K562 (cell line): Measurements from ENCODE around the gene TMEM205. TPM values are rescaled to one million over a fixed set of nuclear protein-coding genes. Genes with fewer than 3 reads are reported as not detected.

ENCODE experiments used
- CBX8 ChIP-seq: fragments of 200-600 bp; sonication (generic); IDR thresholded peaks from 2 replicates; pipeline ENCODE4 v1.6.1; 2012; ENCODE audit warnings: borderline replicate concordance, mixed run types, low read depth, mild to moderate bottlenecking, moderate library complexity, mixed read lengths, low read length, control low read depth, inconsistent platforms; ENCODE audit not compliant: poor library complexity, severe bottlenecking; ENCODE audit errors: extremely low read depth
- DDX20 ChIP-seq: fragments of 450-650 bp; IDR thresholded peaks from 2 replicates; pipeline ENCODE4 v1.6.1; 2016; ENCODE audit warnings: missing genetic modification characterization, low read depth, mild to moderate bottlenecking, missing compliant biosample characterization, moderate library complexity
- EHMT2 ChIP-seq: fragments of 450-650 bp; IDR thresholded peaks from 2 replicates; pipeline ENCODE4 v1.6.1; 2018; ENCODE audit warnings: antibody characterized with exemption
- ESRRA ChIP-seq: fragments of 450-650 bp; IDR thresholded peaks from 2 replicates; pipeline ENCODE4 v1.6.1; 2014; ENCODE audit warnings: low read depth, mild to moderate bottlenecking, moderate library complexity, borderline replicate concordance
- MEF2A ChIP-seq: IDR thresholded peaks from 2 replicates; pipeline ENCODE4 v1.6.1; 2011; ENCODE audit warnings: low read depth, mild to moderate bottlenecking, low read length, moderate library complexity; ENCODE audit not compliant: control insufficient read depth
- NR4A1 ChIP-seq, 2 experiments: fragments of 250-450 bp in 1 of 2; fragments of 450-650 bp in 1 of 2; sonication (Bioruptor Pico) in 1 of 2; IDR thresholded peaks; 2 replicates each; pipeline versions ENCODE4 v1.4.0 to v1.6.1; 2016 to 2020; ENCODE audit warnings: mild to moderate bottlenecking in 2 of 2, missing compliant biosample characterization in 1 of 2, missing genetic modification characterization in 1 of 2, moderate library complexity in 1 of 2
- SNRNP70 ChIP-seq: fragments of 200-400 bp; formaldehyde crosslinking; optimal IDR thresholded peaks from 2 replicates; pipeline ENCODE3; 2017; ENCODE audit warnings: low read depth, low read length
- TRIM24 ChIP-seq, 2 experiments: fragments of 450-650 bp; IDR thresholded peaks; 2 replicates each; pipeline ENCODE4 v1.6.1; 2016
- ZNF24 ChIP-seq: fragments of 450-650 bp; IDR thresholded peaks from 2 replicates; pipeline ENCODE4 v1.6.1; 2016
- ZNF274 ChIP-seq: IDR thresholded peaks from 2 replicates; pipeline ENCODE4 v1.6.1; 2011; ENCODE audit warnings: low read depth, mild to moderate bottlenecking, low read length, moderate library complexity, borderline replicate concordance
- ZNF561 ChIP-seq: fragments of 450-650 bp; formaldehyde crosslinking; conservative IDR thresholded peaks from 2 replicates; pipeline ENCODE4 v1.4.0; 2020; ENCODE audit warnings: mild to moderate bottlenecking, moderate library complexity
- ZSCAN29 ChIP-seq: fragments of 450-650 bp; IDR thresholded peaks from 2 replicates; pipeline ENCODE4 v1.6.1; 2017
- polyA plus RNA-seq, 8 experiments: library from polyadenylated mRNA; depleted of rRNA in 4 of 8; stranded (reverse) in 5 of 8; unstranded in 3 of 8; fragments of >200 nt; fragmentation: Nextera tagmentation in 2 of 8; fragmentation: Illumina TruSeq in 1 of 8; extraction: Ambion mirVana in 2 of 8; extraction: Trizol in 1 of 8; gene quantifications; 2 replicates each; pipeline versions ENCODE4 v1.2.1 to v1.2.3, GENCODE V29; 2011 to 2014; ENCODE audit warnings: inconsistent platforms in 1 of 8, missing spikeins in 1 of 8
- total RNA-seq, 7 experiments: library from RNA; depleted of rRNA in 6 of 7; stranded (reverse); fragments of >200 nt in 6 of 7; fragmentation: Illumina TruSeq in 2 of 7; extraction: Trizol in 2 of 7; gene quantifications; 2 replicates each; pipeline versions ENCODE4 v1.2.1 to v1.2.3, GENCODE V29; 2011 to 2021; ENCODE audit warnings: low replicate concordance in 1 of 7
- TF ChIP-seq, protein P1 (sequence below): fragments of 450-650 bp; IDR thresholded peaks from 2 replicates; pipeline ENCODE4 v1.7.1; 2018; ENCODE audit warnings: mild to moderate bottlenecking, low read depth; ENCODE audit not compliant: partially characterized antibody
- TF ChIP-seq, protein P2 (sequence below), 3 experiments: IDR thresholded peaks in 2 of 3; conservative IDR thresholded peaks in 1 of 3; 2 replicates each; pipeline ENCODE4 v1.5.1; 2011 to 2012; ENCODE audit warnings: low read length in 3 of 3, mild to moderate bottlenecking in 3 of 3, control low read depth in 2 of 3, improper control_type of control experiment in 1 of 3, inconsistent platforms in 1 of 3, low read depth in 1 of 3, mixed read lengths in 1 of 3, moderate library complexity in 1 of 3; ENCODE audit not compliant: insufficient read depth in 2 of 3
- TF ChIP-seq, protein P3 (sequence below), 2 experiments: IDR thresholded peaks in 1 of 2; conservative IDR thresholded peaks in 1 of 2; 2 replicates each; pipeline ENCODE4 v1.6.1; 2016; ENCODE audit warnings: low read depth in 2 of 2, mild to moderate bottlenecking in 1 of 2, missing compliant biosample characterization in 1 of 2, missing genetic modification characterization in 1 of 2, moderate library complexity in 1 of 2

TMEM205 gene
- total and polyA plus RNA-seq, 9 of the 15 experiments (the other 6 are each of a cell fraction or from before 2014, with no cell fraction given) = 21.3 to 81.5 (median 44.1) TPM

DNA sequence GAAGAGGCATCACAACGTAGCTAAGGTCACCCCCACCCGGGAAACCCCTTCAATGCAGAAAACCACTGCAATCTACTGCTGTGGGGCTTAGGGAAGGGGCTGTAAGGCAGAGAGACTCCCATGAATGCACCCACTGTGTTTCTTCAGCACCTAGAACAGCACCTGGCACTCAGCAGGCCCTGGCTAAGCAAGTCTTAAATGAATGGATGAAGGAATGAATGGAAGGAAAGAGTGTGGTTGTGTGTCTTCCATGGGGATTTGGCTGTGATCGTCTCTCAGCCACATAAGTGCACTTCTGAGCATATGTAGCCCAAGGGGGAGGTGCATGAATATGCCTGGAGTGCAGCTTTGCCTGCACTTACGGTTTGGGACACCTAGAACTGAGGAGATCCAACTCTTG, 3.1 kb upstream of the TMEM205 start (continued):
- TF ChIP-seq, protein P1, sequence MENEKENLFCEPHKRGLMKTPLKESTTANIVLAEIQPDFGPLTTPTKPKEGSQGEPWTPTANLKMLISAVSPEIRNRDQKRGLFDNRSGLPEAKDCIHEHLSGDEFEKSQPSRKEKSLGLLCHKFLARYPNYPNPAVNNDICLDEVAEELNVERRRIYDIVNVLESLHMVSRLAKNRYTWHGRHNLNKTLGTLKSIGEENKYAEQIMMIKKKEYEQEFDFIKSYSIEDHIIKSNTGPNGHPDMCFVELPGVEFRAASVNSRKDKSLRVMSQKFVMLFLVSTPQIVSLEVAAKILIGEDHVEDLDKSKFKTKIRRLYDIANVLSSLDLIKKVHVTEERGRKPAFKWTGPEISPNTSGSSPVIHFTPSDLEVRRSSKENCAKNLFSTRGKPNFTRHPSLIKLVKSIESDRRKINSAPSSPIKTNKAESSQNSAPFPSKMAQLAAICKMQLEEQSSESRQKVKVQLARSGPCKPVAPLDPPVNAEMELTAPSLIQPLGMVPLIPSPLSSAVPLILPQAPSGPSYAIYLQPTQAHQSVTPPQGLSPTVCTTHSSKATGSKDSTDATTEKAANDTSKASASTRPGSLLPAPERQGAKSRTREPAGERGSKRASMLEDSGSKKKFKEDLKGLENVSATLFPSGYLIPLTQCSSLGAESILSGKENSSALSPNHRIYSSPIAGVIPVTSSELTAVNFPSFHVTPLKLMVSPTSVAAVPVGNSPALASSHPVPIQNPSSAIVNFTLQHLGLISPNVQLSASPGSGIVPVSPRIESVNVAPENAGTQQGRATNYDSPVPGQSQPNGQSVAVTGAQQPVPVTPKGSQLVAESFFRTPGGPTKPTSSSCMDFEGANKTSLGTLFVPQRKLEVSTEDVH = no peak
- TF ChIP-seq TRIM24 (IDR thresholded peaks at IDR 0.05) (0 out of 4 replicates have a peak, but pooled peaks of 1 of the 2 experiments have one; percentile 14), ESRRA (no peak), EHMT2 (peak; percentile 72), ZNF24 (peak; percentile 36; the same call in 1 of the 2 replicates), CBX8 (no peak), ZNF561 (CRISPR knock-in tag) (no peak), DDX20 (no peak), MEF2A (no peak), ZNF274 (no peak), ZSCAN29 (no peak), NR4A1 (CRISPR knock-in tag; IDR thresholded peaks at IDR 0.05) (no peak), NR4A1 (tag; IDR thresholded peaks at IDR 0.05) (no peak), SNRNP70 (no peak)
- TF ChIP-seq, protein P2, sequence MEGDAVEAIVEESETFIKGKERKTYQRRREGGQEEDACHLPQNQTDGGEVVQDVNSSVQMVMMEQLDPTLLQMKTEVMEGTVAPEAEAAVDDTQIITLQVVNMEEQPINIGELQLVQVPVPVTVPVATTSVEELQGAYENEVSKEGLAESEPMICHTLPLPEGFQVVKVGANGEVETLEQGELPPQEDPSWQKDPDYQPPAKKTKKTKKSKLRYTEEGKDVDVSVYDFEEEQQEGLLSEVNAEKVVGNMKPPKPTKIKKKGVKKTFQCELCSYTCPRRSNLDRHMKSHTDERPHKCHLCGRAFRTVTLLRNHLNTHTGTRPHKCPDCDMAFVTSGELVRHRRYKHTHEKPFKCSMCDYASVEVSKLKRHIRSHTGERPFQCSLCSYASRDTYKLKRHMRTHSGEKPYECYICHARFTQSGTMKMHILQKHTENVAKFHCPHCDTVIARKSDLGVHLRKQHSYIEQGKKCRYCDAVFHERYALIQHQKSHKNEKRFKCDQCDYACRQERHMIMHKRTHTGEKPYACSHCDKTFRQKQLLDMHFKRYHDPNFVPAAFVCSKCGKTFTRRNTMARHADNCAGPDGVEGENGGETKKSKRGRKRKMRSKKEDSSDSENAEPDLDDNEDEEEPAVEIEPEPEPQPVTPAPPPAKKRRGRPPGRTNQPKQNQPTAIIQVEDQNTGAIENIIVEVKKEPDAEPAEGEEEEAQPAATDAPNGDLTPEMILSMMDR (IDR thresholded peaks at IDR 0.05 in 2 of 3, conservative IDR thresholded peaks at IDR 0.05 in 1 of 3; ENCODE audit: insufficient read depth in 2 of 3, low read depth in 1 of 3, low read length in 3 of 3) = no peak
- TF ChIP-seq, protein P3, sequence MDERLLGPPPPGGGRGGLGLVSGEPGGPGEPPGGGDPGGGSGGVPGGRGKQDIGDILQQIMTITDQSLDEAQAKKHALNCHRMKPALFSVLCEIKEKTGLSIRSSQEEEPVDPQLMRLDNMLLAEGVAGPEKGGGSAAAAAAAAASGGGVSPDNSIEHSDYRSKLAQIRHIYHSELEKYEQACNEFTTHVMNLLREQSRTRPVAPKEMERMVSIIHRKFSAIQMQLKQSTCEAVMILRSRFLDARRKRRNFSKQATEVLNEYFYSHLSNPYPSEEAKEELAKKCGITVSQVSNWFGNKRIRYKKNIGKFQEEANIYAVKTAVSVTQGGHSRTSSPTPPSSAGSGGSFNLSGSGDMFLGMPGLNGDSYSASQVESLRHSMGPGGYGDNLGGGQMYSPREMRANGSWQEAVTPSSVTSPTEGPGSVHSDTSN (CRISPR knock-in tag; IDR thresholded peaks at IDR 0.05; ENCODE audit: low read depth) = no peak
- TF ChIP-seq, protein P3 (tag; conservative IDR thresholded peaks at IDR 0.05; ENCODE audit: low read depth) = no peak
- TF ChIP-seq, all 486 proteins: peak for 10
